CD4-positive, alpha-beta T cell treated with Interferon gamma for 1 hour (primary cell): ENCODE measurements around the gene EPAS1.

ENCODE experiments used
- DNase-seq: peaks from one replicate; pipeline ENCODE4 v3.0.0-alpha.2; 2020

The EPAS1 gene

DNA sequence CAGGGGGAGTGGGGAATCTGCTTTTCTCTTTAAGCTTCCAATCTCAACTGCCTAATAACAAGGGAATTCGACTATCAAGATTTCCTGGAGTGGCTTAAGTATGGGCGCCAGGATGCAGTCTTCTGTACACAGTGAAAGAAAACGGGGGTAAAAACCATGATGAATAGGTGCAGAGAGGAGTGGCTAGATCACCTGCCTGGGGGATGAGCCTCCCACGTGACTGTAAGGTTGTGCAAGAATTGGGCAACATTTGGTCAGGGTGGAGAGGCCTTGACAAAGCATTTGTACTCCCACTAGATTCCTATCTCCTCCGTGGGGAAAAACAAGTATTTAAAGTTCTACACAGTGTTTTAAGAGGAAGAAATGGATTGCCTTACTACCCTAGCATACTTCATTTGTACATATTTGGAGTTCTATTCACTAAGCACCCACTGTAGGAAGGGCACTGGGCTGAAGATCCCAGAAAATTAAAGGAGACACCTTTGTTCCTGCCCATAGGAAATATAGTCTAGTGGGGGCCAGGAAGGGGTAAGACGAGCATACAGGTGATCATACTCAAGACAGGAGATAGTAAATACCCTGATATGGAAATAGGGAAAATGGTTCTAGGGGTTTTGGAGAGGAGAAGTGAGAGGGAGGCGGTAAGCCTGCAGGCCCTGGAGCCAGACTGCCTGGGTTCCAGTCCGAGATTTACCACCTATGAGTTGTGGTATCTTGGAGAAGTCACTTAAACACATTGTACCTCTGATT is 29.2 kb downstream of the EPAS1 start:
- DNase-seq: no peak

DNA sequence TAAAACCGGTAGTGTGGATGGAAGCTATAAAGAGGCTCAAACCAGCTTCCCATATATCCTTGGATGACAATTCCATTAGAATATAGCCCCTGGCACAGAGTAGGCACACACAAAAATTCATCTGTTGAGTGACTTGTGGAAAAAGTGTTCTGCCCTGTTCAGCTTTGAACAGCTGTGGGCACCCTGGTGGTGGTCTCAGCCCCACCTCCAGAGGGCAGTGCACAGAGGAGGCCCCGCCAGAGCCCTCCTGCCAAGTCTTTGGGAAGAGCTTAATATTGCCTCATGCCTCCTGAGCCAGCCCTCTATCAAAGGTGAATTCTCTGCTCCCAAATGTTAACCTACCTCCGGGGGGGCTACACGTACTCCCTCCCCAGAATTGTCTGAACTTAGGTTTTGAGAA is 30.4 kb downstream of the EPAS1 start:
- no peak for DNase-seq

DNA sequence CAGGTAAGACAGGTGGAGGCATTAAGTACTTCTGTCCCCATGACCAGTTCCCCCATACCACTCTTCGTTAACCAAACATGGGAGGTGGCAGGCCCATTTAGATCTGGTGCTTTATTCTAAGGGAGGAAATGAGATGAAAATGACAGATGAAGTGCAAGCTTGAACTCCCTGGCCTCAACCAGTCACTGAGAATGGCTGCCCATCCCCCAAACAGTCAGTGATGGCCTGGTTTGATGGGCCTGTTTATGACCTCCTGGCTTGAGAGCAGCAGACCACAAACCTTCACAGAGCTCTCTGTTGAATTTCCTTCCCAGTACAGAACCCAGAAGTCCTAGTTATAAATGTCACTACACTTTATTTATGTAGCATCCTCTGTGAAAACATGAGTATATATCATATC is 31.1 kb downstream of the EPAS1 start:
- DNase-seq: no peak

DNA sequence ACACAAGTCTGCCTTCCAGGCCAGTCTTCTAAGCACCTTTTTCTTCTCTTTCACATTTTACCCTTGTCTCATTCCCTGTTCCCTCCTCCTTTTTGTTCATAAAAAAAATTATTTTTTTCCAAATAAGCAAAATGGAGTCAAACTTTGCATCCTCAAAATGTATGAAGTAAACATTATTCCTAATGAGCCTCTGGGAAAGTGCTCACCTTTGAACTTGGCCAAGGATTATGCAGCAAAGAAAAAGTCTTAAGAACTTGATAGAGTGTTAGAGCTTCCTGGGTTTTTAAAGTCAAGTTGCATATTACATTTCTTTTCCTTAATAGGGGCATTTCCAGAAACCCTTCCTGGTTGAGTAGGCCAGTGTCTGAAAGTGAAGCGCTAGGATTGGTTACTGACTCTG is 31.6 kb downstream of the EPAS1 start:
- no peak for DNase-seq

DNA sequence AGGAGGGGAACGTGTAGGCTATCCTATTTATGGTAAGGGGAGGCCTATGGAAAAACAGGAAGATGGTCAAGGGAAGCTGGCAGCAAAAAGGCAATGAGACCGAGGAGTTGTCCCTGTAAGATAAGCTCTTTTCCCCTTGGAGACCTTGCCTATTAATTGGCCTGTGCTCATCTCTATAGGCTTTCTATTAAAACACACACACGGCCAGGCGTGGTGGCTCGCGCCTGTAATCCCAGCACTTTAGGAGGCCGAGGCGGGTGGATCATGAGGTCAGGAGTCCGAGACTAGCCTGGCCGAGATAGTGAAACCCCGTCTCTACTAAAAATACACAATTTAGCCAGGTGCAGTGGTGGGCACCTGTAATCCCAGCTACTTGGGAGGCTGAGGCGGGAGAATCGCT is 32.1 kb downstream of the EPAS1 start:
- DNase-seq: no peak

DNA sequence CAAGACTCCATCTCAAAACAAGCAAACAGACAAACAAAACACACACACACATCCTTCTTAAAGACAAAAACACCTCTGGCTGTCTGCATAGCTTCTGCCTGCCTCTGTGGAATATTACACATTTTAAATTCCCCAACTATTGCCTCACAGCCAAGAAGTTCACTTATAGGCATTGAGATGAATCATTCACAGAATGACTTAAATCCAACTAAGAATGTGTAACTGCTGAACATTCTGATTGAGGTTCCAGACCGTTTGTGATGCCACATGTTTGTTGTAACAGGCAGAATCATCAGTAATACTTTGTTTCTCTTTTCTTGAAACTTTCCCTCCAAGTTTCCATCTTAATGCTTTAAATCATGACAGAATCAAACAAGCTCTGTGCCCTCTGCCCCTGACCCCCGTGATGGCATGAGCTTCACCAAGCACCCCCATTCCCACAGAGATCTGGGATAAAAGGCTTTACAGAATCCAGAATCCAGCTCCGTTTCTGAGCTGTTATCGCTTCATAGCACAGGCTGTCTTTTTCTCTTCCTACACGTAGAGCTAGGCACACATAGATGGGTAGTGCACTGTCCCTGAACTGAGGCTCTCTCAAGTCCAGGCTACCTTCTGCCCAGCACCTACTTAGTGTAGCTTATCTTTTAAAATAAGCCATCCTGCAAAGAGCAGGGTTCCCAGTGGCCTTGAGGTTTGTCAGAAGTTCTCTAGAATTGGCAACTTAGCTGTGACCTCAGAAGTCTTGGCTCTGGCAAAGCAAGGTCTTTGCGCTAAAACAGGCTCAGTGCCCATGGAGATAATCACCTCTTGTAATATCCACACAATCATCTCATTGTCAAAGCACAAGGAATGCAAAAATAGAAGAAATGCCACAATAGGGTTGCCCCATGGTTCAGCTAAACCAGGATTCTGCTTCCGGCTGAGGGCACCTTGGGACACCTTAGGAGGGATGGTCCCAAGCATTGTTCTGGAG is 32.9 kb downstream of the EPAS1 start:
- DNase-seq: no peak

DNA sequence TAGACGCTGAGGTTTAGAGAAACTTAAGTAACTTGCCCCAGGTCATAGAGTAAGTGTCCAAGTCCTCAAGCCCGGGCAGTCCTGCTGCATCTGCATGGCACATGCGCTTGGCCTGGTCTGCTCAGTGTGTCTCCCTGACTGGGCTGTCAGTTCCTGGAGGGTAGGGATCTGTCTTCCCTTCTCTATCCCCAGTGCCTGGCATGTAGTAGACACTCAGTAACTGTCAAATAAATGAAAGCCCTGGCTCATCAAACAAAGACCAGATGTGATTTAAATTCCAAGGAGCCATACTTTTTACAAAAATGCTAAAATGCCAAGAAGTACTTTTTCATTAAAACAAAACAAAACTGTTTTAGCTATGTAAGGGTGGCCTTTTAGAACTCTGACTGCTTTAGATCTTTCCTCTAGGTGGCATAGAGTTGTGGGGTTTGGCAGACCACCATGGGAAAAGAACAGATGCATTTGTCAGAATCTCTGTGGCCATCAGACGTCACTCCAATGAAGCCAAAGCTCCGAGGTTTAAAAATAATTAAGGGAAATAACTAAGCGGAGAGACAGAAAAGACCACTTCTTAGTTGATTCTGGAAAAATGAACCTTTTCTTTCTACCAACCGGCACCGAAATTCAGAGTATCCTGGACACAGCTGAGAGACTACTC is 34.0 kb downstream of the EPAS1 start:
- no peak for DNase-seq

DNA sequence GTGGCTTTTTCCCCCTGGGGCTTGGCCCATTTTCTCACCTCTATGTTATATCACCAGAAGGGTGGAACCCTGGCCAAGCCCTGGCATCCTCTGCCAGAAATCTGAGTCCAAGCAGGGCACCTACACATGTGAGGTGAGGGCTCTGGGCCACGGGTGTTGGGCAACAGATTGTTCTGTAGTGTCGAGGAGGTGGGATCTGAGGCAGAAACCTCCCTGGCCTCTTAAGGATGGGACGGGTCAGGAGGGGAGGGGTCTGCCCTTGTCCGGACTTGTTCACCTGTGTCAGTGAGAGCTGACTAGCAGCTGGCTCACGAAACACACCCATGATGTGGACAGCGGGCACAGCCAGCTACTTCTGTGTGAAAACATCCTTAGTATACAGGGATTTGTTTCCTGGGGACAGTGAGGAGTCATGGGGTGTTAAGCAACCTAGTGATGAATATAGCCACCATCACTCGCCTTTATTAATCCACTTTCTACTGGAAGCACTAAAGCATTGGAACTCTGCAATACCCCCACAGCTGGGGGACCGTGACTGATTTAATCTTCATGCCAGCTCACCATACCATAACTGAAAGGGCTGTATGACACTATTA is 35.6 kb downstream of the EPAS1 start:
- DNase-seq: no peak

DNA sequence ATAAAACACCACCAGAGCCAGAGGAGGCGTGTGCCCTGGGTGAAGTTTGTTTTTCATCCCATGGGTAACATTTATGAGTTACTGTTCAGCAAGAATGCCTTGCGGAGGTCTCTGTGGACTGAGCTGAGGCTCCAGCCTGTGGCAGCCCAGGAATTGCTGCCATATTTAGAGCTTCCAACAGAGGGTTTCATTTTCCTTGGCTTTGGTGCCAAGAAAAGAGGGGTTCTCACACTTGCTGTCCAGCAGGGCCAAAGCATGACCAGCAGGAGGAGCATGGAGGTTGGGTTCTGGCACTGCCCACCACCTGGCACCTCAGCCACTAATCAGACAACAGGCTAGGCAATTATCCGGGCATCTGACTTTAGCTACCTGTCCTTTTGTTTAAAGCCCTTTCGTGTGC is 36.7 kb downstream of the EPAS1 start:
- DNase-seq: no peak

DNA sequence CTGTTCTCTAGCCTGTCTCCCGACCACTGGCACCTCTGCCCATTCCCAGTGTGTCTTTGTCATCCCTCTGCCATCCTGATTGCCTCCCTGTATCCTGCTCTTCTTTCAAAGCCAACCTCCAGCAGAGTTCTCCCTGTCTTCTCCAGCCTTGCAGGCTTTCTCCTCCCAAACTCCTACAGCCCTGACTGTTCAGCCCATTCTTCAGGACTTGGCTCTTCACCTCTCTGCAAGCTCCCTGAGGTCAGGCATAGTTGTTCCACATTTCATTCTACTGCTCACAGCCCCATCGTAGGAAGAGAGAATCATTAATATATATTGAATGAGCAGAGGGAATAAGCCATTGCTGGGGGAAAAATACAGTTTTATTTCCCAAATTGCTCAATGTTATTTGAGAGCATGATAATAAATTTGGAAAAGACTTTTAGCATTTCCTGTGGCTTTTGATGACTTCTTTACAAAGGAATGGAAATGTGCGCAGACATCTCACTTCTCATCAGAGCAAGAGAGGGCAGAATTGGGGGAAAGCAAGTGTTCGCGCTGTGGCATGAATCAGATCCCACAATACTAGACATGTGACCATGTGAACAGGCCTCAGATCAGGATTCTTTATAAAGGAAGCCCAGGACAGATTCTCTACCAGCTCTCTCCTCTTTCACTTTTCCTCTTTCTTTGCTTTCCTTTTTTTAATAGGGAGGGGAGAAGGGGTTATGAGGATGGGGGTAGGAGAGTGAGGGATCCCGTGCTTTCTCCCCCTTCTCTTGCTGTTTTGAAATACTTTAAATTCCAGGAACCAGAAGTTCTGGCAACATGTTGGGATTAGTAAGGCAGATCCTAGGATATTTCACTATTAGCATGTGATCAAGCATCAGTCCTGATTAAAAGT is 37.4 kb downstream of the EPAS1 start:
- no peak for DNase-seq

DNA sequence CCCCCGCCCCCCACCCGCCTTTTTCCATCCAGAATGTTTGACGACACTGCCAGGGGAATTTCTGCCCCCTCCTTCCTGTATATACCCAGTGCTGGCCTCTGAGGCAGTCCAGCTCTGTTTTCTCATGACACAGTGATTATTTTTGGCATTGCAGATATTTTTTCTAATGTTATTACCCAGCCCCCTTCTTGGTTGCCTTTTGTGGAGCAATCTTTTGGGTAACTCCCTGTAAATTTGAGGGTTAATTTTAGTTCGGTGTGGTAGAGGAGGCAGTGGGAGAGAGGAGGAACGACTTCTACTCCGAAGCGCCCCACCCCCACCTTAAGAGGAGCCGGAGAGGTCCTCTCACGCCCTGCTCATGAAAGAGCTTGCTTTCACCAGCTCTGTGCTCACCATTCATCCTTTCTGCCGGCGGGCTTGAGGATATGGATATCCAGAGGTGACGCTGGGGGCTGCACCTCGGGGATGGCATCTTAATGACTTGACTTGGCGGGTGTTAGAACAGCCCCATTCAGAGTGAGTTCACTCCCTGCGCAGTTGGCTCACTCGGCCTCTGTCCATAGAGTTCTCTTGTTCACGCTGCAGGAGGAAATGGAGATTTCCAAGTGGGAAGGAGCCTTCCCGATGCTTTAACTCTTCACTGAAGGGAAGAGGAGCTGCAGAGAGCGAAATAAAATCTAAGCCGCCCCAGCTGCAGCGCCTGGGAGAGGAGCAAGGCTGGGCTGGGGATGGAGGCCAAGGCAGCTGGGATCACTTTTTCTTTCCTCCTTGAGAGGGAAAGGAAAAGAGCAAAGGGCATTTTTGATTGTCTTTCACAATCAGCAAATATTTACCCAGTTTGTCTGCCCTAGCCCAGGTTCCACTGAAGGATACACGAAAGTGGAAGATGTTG is 38.4 kb downstream of the EPAS1 start:
- DNase-seq: no peak

DNA sequence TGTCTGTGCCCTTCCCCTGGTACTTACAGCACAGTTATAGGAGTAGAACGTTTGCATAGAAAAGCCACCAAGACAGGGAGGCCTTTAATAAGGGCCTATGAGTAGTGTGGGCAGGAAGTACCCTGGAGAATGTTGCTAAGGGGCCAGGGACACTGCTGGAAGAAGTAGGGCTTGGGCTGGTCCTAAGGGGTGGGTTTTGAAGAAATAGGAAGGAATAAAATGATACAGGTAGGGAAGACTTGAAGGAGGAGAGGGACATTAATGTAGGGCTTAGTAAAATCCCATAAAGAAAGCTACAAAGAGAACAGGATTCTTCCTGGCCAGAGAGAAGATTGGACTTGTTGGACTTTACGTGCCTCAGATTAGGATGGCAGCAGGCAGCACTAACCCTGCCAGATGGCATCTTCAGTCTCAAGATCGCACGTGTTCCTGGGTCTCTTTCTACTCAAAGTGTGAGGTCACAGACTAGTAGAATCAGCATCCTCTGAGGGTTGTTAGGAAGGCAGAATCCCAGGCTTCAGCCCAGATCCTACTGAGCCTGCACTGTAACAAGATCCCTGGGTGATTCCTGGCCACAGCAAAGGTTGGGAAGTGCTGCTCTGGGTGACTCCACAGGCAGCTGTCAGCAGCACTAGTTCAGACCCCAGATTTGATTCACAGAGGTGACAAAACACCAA is 39.2 kb downstream of the EPAS1 start:
- no peak for DNase-seq

DNA sequence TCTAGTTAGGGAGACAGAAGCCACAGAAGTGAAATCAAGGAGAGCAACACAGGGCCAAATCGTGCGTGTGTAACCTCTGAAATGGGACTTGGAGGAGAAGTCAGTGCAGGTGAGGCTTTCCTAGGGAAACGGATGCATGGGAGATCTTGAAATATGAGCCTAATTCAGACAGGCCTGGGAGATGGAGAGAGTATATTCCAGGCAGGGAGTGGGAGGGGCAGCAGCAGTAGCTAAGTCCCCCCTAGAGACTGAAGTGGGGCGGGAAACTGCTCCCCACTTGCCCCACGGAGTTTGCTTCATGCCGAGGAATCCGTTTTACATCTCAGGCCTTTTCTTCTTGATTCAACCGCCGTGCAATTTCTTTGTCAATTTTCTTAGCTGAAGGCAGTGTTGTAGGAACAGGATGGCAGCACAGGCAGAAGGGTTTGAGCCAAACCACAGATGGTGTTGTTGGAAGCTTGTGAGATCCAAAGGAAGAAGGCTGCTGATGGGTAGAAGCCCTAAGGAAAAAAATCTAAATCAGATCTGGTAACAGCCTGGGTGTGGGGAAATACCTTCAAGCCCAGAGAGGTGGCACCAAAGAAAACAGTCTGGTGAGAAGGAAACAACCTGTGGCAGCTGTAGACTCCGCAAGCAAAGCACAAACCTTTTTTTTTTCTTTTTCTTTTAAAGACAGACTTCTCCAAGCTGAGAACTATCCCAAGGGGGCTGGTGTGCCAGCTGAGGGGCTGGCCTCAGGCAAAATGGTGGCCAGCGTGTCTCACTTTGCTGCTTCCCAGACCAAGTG is 40.2 kb downstream of the EPAS1 start:
- DNase-seq: no peak

DNA sequence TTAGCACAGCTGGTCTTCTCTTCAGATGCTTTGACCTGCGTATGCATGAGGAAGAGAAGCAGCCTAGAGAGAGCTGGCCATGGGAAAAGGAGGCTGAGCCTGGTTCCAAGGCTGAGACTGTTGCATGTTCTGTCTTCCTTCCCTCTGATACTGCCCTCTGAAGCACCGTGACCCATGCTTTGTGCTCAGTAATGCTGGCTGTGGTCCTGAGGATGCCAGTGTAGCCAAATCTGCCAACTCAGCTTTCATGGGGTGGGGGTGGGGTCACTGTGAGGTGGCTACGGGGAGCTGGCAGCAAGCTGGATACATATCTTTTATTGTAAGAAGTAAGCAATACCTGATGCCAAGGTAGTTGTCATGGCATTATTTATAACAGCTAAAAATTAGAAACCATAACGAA is 41.5 kb downstream of the EPAS1 start:
- no peak for DNase-seq

DNA sequence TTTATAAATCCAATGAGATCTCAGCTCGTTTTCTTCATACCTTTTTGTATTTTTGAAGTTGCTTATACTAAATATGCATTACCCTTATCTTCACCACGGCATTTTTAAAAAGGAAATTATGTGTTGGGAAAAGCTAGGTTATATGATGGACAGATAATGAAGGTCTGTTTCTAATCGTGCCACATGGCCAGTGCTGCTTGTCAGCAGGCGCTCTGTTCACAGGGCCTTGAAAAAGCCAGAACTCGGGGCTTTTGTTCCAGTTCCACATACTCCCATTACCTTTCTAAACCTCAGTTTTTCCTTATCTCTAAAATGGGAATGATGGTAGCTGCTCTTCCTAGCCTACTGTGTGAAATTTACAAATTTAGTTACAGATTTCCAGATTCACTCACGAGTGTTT is 42.0 kb downstream of the EPAS1 start:
- DNase-seq: no peak

DNA sequence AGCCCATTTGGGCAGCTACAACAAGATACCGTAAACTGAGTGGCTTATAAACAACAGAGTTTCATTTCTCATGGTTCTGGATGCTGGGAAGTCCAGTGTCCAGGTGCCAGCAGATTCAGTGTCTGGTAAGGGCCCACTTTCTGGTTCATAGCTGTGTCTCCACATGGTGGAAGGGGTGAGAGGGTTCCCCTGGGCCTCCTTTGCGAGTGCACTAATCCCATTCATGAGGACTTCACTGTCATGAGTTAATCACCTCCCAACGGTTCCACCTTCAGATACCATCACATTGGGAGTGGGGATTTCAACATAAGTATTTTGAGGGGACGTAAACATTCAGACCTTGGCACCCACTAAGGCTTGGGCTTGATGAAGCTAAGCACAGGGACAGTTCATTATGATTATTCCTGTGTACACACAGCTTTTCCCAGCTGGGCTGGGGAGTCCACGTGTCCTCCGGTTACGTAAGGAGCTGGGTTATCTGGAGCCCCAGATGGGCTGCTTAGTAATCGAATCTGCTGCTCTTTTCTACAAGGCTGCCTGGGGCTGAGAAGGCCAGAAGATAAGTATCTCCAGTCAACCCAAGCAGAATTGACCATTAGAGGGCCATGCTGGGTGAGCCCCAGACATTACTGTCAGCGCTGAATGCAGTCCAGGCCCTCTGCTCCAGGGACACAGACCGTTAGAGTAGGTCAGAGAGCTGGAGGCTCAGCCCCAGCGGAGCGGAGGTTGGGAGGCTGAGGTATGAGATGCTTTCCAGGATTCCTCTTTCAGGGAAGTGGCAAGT is 42.7 kb downstream of the EPAS1 start:
- DNase-seq: no peak

DNA sequence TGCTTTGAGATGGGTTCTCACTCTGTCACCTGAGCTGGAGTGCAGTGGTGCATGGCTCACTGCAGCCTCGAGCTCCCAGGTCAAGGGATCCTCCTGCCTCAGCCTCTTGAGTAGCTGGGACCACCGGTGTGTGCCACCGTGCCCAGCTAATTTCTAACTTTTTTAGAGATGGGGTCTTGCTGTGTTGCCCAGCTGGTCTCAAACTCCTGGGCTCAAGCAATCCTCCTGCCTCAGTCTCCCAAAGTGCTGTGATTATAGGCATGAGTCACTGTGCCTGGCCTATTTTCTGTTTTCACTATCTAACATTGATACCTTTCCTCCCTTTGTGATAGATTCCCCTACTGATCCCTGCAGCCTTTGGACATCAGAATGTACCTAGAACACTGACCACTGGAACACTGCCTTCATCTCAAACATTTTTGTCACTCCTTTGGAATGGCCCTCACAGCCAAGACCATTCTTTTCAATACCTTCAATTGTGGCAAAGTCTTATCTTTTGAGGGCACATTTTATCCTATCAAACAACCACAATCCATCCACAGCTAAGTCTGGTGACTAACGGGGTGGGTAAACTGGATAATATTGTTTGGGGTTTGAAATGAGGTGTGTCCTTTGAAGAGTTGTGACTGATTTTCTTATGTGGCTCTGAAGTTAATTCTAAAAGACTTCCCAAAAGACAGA is 43.7 kb downstream of the EPAS1 start:
- DNase-seq: no peak
